HG02678 (cell line): ENCODE results near the gene CHST8.

Source experiments
- ATAC-seq: cut with Tn5 transposase; IDR thresholded peaks from one replicate; pipeline ENCODE4 v1.9.1; 2021; ENCODE audit warnings: mild to moderate bottlenecking, moderate library complexity; ENCODE audit not compliant: unreplicated experiment

CHST8 gene

GRCh38 chr19:33780746-33781145 is 159.0 kb downstream of the CHST8 start:
- ATAC-seq, result no peak

GRCh38 chr19:33781415-33781935 is 159.7 kb downstream of the CHST8 start:
- no peak for ATAC-seq

GRCh38 chr19:33781996-33782395 is 160.2 kb downstream of the CHST8 start:
- ATAC-seq, result no peak

- ATAC-seq, result no peak
These were observed 162.7 kb downstream of the CHST8 start for GRCh38 chr19:33784432-33784831.

GRCh38 chr19:33785795-33786194 is 164.0 kb downstream of the CHST8 start:
- no peak for ATAC-seq

GRCh38 chr19:33788676-33789075 is 166.9 kb downstream of the CHST8 start:
- no peak for ATAC-seq

GRCh38 chr19:33789344-33789743 is 167.6 kb downstream of the CHST8 start:
- no peak for ATAC-seq

- no peak for ATAC-seq
These were observed 173.1 kb downstream of the CHST8 start for GRCh38 chr19:33794683-33795369.

GRCh38 chr19:33795370-33796163 is 173.8 kb downstream of the CHST8 start:
- peak; percentile 44 for ATAC-seq

GRCh38 chr19:33796164-33796875 is 174.6 kb downstream of the CHST8 start, which contains the start of gene KCTD15:
TSS of gene KCTD15 (plus strand) at chr19:33796870. CDS start at chr19:33800455, 3,585 bp downstream.
- peak; percentile 14 for ATAC-seq

- no peak for ATAC-seq
These were observed 176.3 kb downstream of the CHST8 start for GRCh38 chr19:33797802-33798671.

- no peak for ATAC-seq
These were observed 176.9 kb downstream of the CHST8 start for GRCh38 chr19:33798681-33799111.

GRCh38 chr19:33799476-33799875 is 177.7 kb downstream of the CHST8 start:
- ATAC-seq, result no peak

- ATAC-seq, result no peak
These were observed 178.4 kb downstream of the CHST8 start for GRCh38 chr19:33800012-33800680.

GRCh38 chr19:33801411-33801810 is 179.7 kb downstream of the CHST8 start:
- no peak for ATAC-seq

- ATAC-seq, result no peak
These were observed 180.2 kb downstream of the CHST8 start for GRCh38 chr19:33802001-33802400.

GRCh38 chr19:33802801-33803200 is 181.0 kb downstream of the CHST8 start:
- ATAC-seq, result no peak

- ATAC-seq, result no peak
These were observed 181.6 kb downstream of the CHST8 start for GRCh38 chr19:33803383-33803782.

GRCh38 chr19:33804021-33804799 is 182.5 kb downstream of the CHST8 start:
- ATAC-seq, result no peak
